HepG2 (cell line): ENCODE data around the gene COPS6. TPM values are rescaled to one million over a fixed set of nuclear protein-coding genes. Genes with fewer than 3 reads are reported as not detected.

Experiments
- ATF7 ChIP-seq, 2 experiments: fragments of 450-650 bp in 1 of 2; sonication (generic) in 1 of 2; formaldehyde crosslinking in 1 of 2; IDR thresholded peaks; 2 replicates each; pipeline versions ENCODE4 v1.4.0 to v1.6.1; 2016 to 2020; ENCODE audit warnings: antibody characterized with exemption in 1 of 2, mild to moderate bottlenecking in 1 of 2, missing genetic modification reagents in 1 of 2
- CREM ChIP-seq, 2 experiments: sonication (generic) in 1 of 2; formaldehyde crosslinking in 1 of 2; IDR thresholded peaks; 2 replicates each; pipeline versions ENCODE4 v1.4.0 to v1.6.1; 2016 to 2020; ENCODE audit warnings: antibody characterized with exemption in 1 of 2, mild to moderate bottlenecking in 1 of 2, missing genetic modification reagents in 1 of 2
- FLYWCH1 ChIP-seq: sonication (generic); formaldehyde crosslinking; IDR thresholded peaks from 2 replicates; pipeline ENCODE4 v1.8.1; 2023; ENCODE audit warnings: mild to moderate bottlenecking, missing genetic modification reagents
- HDAC1 ChIP-seq: sonication (generic); formaldehyde crosslinking; IDR thresholded peaks from 2 replicates; pipeline ENCODE4 v1.5.1; 2020; ENCODE audit warnings: mild to moderate bottlenecking, missing genetic modification reagents
- HHEX ChIP-seq: IDR thresholded peaks from 2 replicates; pipeline ENCODE4 v1.6.1; 2016; ENCODE audit warnings: control low read depth
- HNRNPUL1 ChIP-seq: fragments of 200-400 bp; formaldehyde crosslinking; IDR thresholded peaks from 2 replicates; pipeline ENCODE4 v1.6.1; 2017; ENCODE audit warnings: low read depth, mild to moderate bottlenecking, low read length, moderate library complexity
- KDM5A ChIP-seq: fragments of 200-600 bp; sonication (generic); IDR thresholded peaks from 2 replicates; pipeline ENCODE4 v1.7.0; 2018; ENCODE audit warnings: antibody characterized with exemption, mild to moderate bottlenecking, low read length, borderline replicate concordance
- LBX2 ChIP-seq: sonication (generic); formaldehyde crosslinking; IDR thresholded peaks from 2 replicates; pipeline ENCODE4 v1.5.0; 2020; ENCODE audit warnings: missing genetic modification reagents, mild to moderate bottlenecking, borderline replicate concordance
- MTA3 ChIP-seq: sonication (generic); formaldehyde crosslinking; IDR thresholded peaks from 2 replicates; pipeline ENCODE4 v1.4.0; 2020; ENCODE audit warnings: missing genetic modification reagents
- SNAI1 ChIP-seq: sonication (generic); formaldehyde crosslinking; IDR thresholded peaks from 2 replicates; pipeline ENCODE4 v1.5.0; 2020; ENCODE audit warnings: mild to moderate bottlenecking, missing genetic modification reagents, borderline replicate concordance
- TP53 ChIP-seq: sonication (generic); formaldehyde crosslinking; conservative IDR thresholded peaks from 2 replicates; pipeline ENCODE4 v1.4.0; 2020; ENCODE audit warnings: missing genetic modification reagents
- TRIM22 ChIP-seq: fragments of 450-650 bp; IDR thresholded peaks from 2 replicates; pipeline ENCODE4 v1.6.1; 2017
- ZBTB37 ChIP-seq: sonication (generic); formaldehyde crosslinking; IDR thresholded peaks from 2 replicates; pipeline ENCODE4 v1.4.0; 2020; ENCODE audit warnings: mild to moderate bottlenecking, missing genetic modification reagents
- ZBTB42 ChIP-seq: sonication (generic); formaldehyde crosslinking; IDR thresholded peaks from 2 replicates; pipeline ENCODE4 v1.5.0; 2020; ENCODE audit warnings: mild to moderate bottlenecking, missing genetic modification reagents
- ZFP36L1 ChIP-seq: sonication (generic); formaldehyde crosslinking; IDR thresholded peaks from 2 replicates; pipeline ENCODE4 v1.8.0; 2022; ENCODE audit warnings: mild to moderate bottlenecking, missing genetic modification reagents, moderate library complexity
- ZNF780A ChIP-seq: sonication (generic); formaldehyde crosslinking; IDR thresholded peaks from 2 replicates; pipeline ENCODE4 v1.8.0; 2022; ENCODE audit warnings: mild to moderate bottlenecking, missing genetic modification reagents, moderate library complexity
- ZSCAN20 ChIP-seq: sonication (generic); formaldehyde crosslinking; IDR thresholded peaks from 2 replicates; pipeline ENCODE4 v1.4.0; 2020; ENCODE audit warnings: missing genetic modification reagents, mild to moderate bottlenecking, borderline replicate concordance
- polyA plus RNA-seq, 8 experiments: library from polyadenylated mRNA; depleted of rRNA in 3 of 8; stranded (reverse) in 7 of 8; unstranded in 1 of 8; fragments of >200 nt; fragmentation: Illumina TruSeq in 4 of 8; extraction: Trizol in 4 of 8; gene quantifications; 2 replicates each; pipeline versions ENCODE4 v1.2.1 to v1.2.3, GENCODE V29; 2011 to 2016; ENCODE audit warnings: low read depth in 4 of 8, missing spikeins in 1 of 8, mixed read lengths in 1 of 8; ENCODE audit not compliant: insufficient read depth in 1 of 8
- total RNA-seq, 5 experiments: library from RNA; depleted of rRNA; stranded (reverse); fragments of >200 nt; fragmentation: Illumina TruSeq; extraction: Trizol; gene quantifications; 2 replicates each; pipeline ENCODE4 v1.2.3, GENCODE V29; 2016; ENCODE audit warnings: low read depth in 1 of 5
- TF ChIP-seq, protein P1 (sequence below): sonication (generic); formaldehyde crosslinking; IDR thresholded peaks from 2 replicates; pipeline ENCODE4 v1.4.0; 2020; ENCODE audit warnings: missing genetic modification reagents
- TF ChIP-seq, protein P2 (sequence below): sonication (generic); formaldehyde crosslinking; IDR thresholded peaks from 2 replicates; pipeline ENCODE4 v1.8.1; 2022; ENCODE audit warnings: mild to moderate bottlenecking, missing genetic modification reagents
- TF ChIP-seq, protein P3 (sequence below): sonication (generic); formaldehyde crosslinking; conservative IDR thresholded peaks from 2 replicates; pipeline ENCODE4 v1.8.0; 2022; ENCODE audit warnings: mild to moderate bottlenecking, moderate library complexity, missing genetic modification reagents

The COPS6 gene
- total and polyA plus RNA-seq, 2 of the 13 experiments (the other 11 are each of a cell fraction or from before 2014, with no cell fraction given), result 33.4 to 117 TPM

GRCh38 chr7:100101016-100101862 is 12.5 kb downstream of the COPS6 start, which contains the start of the genes AP4M1 and MCM7 (continued):
- no peak for TF ChIP-seq ZSCAN20 (CRISPR knock-in tag)
- TF ChIP-seq, protein P1, sequence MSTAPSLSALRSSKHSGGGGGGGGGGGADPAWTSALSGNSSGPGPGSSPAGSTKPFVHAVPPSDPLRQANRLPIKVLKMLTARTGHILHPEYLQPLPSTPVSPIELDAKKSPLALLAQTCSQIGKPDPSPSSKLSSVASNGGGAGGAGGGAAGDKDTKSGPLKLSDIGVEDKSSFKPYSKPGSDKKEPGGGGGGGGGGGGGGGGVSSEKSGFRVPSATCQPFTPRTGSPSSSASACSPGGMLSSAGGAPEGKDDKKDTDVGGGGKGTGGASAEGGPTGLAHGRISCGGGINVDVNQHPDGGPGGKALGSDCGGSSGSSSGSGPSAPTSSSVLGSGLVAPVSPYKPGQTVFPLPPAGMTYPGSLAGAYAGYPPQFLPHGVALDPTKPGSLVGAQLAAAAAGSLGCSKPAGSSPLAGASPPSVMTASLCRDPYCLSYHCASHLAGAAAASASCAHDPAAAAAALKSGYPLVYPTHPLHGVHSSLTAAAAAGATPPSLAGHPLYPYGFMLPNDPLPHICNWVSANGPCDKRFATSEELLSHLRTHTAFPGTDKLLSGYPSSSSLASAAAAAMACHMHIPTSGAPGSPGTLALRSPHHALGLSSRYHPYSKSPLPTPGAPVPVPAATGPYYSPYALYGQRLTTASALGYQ (CRISPR knock-in tag), result no peak; the same call in 1 of the 2 replicates
- peak; percentile 88 for TF ChIP-seq HDAC1
- TF ChIP-seq MTA3 (CRISPR knock-in tag), result no peak
- peak; percentile 69; the same call in 1 of the 2 replicates for TF ChIP-seq SNAI1 (CRISPR knock-in tag)
- peak; percentile 59; the same call in 1 of the 2 replicates for TF ChIP-seq ZNF780A (CRISPR knock-in tag)
- TF ChIP-seq CREM (IDR thresholded peaks at IDR 0.05), result no peak; the same call in 1 of the 2 replicates
- TF ChIP-seq CREM (CRISPR knock-in tag; IDR thresholded peaks at IDR 0.05), result no peak
- TF ChIP-seq LBX2 (CRISPR knock-in tag), result 0 out of 2 replicates have a peak, but pooled peaks have one; percentile 29
- TF ChIP-seq, protein P2, sequence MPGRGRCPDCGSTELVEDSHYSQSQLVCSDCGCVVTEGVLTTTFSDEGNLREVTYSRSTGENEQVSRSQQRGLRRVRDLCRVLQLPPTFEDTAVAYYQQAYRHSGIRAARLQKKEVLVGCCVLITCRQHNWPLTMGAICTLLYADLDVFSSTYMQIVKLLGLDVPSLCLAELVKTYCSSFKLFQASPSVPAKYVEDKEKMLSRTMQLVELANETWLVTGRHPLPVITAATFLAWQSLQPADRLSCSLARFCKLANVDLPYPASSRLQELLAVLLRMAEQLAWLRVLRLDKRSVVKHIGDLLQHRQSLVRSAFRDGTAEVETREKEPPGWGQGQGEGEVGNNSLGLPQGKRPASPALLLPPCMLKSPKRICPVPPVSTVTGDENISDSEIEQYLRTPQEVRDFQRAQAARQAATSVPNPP, result peak; percentile 71; the same call in 1 of the 2 replicates
- TF ChIP-seq ZBTB37, result no peak
- TF ChIP-seq, protein P3, sequence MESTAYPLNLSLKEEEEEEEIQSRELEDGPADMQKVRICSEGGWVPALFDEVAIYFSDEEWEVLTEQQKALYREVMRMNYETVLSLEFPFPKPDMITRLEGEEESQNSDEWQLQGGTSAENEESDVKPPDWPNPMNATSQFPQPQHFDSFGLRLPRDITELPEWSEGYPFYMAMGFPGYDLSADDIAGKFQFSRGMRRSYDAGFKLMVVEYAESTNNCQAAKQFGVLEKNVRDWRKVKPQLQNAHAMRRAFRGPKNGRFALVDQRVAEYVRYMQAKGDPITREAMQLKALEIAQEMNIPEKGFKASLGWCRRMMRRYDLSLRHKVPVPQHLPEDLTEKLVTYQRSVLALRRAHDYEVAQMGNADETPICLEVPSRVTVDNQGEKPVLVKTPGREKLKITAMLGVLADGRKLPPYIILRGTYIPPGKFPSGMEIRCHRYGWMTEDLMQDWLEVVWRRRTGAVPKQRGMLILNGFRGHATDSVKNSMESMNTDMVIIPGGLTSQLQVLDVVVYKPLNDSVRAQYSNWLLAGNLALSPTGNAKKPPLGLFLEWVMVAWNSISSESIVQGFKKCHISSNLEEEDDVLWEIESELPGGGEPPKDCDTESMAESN (CRISPR knock-in tag), result no peak
- peak; percentile 92 for TF ChIP-seq ZFP36L1 (CRISPR knock-in tag)
- TF ChIP-seq FLYWCH1 (CRISPR knock-in tag), result no peak; the same call in 1 of the 2 replicates
- no peak; the same call in none of the 2 replicates for TF ChIP-seq ZBTB42 (CRISPR knock-in tag)
- no peak for TF ChIP-seq HNRNPUL1
- TF ChIP-seq HHEX, result no peak
- TF ChIP-seq KDM5A, result peak; percentile 66
- TF ChIP-seq TRIM22, result no peak
- no peak for TF ChIP-seq TP53 (CRISPR knock-in tag)
- no peak for TF ChIP-seq ATF7 (IDR thresholded peaks at IDR 0.05)
- TF ChIP-seq ATF7 (CRISPR knock-in tag; IDR thresholded peaks at IDR 0.05), result no peak; the same call in 1 of the 2 replicates
